ENCODE measurements around the gene TTC1.

GRCh38 chr5:160020266-160020770, 11.4 kb downstream of the TTC1 start:
- TF ChIP-seq EP300 (IDR thresholded peaks at IDR 0.05; ENCODE audit: borderline replicate concordance): no peak
- TF ChIP-seq, protein P1, sequence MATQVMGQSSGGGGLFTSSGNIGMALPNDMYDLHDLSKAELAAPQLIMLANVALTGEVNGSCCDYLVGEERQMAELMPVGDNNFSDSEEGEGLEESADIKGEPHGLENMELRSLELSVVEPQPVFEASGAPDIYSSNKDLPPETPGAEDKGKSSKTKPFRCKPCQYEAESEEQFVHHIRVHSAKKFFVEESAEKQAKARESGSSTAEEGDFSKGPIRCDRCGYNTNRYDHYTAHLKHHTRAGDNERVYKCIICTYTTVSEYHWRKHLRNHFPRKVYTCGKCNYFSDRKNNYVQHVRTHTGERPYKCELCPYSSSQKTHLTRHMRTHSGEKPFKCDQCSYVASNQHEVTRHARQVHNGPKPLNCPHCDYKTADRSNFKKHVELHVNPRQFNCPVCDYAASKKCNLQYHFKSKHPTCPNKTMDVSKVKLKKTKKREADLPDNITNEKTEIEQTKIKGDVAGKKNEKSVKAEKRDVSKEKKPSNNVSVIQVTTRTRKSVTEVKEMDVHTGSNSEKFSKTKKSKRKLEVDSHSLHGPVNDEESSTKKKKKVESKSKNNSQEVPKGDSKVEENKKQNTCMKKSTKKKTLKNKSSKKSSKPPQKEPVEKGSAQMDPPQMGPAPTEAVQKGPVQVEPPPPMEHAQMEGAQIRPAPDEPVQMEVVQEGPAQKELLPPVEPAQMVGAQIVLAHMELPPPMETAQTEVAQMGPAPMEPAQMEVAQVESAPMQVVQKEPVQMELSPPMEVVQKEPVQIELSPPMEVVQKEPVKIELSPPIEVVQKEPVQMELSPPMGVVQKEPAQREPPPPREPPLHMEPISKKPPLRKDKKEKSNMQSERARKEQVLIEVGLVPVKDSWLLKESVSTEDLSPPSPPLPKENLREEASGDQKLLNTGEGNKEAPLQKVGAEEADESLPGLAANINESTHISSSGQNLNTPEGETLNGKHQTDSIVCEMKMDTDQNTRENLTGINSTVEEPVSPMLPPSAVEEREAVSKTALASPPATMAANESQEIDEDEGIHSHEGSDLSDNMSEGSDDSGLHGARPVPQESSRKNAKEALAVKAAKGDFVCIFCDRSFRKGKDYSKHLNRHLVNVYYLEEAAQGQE (IDR thresholded peaks at IDR 0.05; ENCODE audit: low read depth): no peak
- no peak for TF ChIP-seq EGR1 (IDR thresholded peaks at IDR 0.05)
